Sigmoid colon (tissue), 7 donors: ENCODE results near the gene DOK5. TPM values are rescaled to one million over a fixed set of nuclear protein-coding genes. Genes with fewer than 3 reads are reported as not detected.

Source experiments
- DNase-seq: peaks from one replicate; pipeline ENCODE4 v3.0.0-alpha.2; 2019
- H3K27ac ChIP-seq, 4 donors: fragments of 200-600 bp; sonication (generic); one replicate each; pipeline ENCODE4 v1.5.1; 2016 to 2019; ENCODE audit warnings: mild to moderate bottlenecking in 1 of 4
- H3K27me3 ChIP-seq, 3 donors: fragments of 200-600 bp; sonication (generic); one replicate each; pipeline ENCODE4 v1.5.1; 2019; ENCODE audit warnings: mild to moderate bottlenecking in 1 of 3
- H3K36me3 ChIP-seq, 4 donors: fragments of 200-600 bp; sonication (generic); one replicate each; pipeline ENCODE4 v1.5.1; 2016 to 2019
- H3K4me1 ChIP-seq, 4 donors: fragments of 200-600 bp; sonication (generic); one replicate each; pipeline ENCODE4 v1.5.1; 2017 to 2019
- H3K4me3 ChIP-seq, 4 donors: fragments of 200-600 bp; sonication (generic); one replicate each; pipeline ENCODE4 v1.5.1; 2017 to 2019; ENCODE audit warnings: mild to moderate bottlenecking in 2 of 4, moderate library complexity in 1 of 4
- H3K9me3 ChIP-seq, 4 donors: fragments of 200-600 bp in 3 of 4; sonication (generic) in 3 of 4; one replicate each; pipeline versions ENCODE4 v1.5.1 to v1.6.1; 2013 to 2019
- CTCF ChIP-seq, 4 experiments: fragments of 450-650 bp in 3 of 4; fragments of 200-600 bp in 1 of 4; IDR thresholded peaks; one replicate each; pipeline ENCODE4 v1.5.1; 2016 to 2019; ENCODE audit warnings: antibody characterized with exemption in 4 of 4, mild to moderate bottlenecking in 3 of 4, moderate library complexity in 2 of 4
- EP300 ChIP-seq, 4 donors: sonication (generic); formaldehyde crosslinking; IDR thresholded peaks; one replicate each; pipeline ENCODE4 v1.6.1; 2017; ENCODE audit warnings: antibody characterized with exemption in 4 of 4
- POLR2A ChIP-seq, 2 donors: fragments of 450-650 bp; IDR thresholded peaks; one replicate each; pipeline ENCODE4 v1.6.1; 2016; ENCODE audit warnings: antibody characterized with exemption in 2 of 2, mild to moderate bottlenecking in 2 of 2, moderate library complexity in 2 of 2
- POLR2AphosphoS5 ChIP-seq, 4 donors: sonication (generic); formaldehyde crosslinking; IDR thresholded peaks; one replicate each; pipeline ENCODE4 v1.6.1; 2017; ENCODE audit warnings: antibody characterized with exemption in 4 of 4
- WGBS, 2 donors: extraction: QIAGEN DNeasy Blood & Tissue Kit; methylation state at CpG; one replicate each; pipeline ENCODE4 v1.1.7; 2013; 5-methylcytosine and 5-hydroxymethylcytosine counted together
- intact Hi-C: fragments of 100-400 bp; cut with DNase I; formaldehyde crosslinking; loops from one replicate; pipeline ENCODE4 v1.15.1; 2023
- polyA plus RNA-seq, 3 donors: library from polyadenylated mRNA; stranded (reverse); fragments of 200-250 nt; gene quantifications; one replicate each; pipeline ENCODE4 v1.2.3, GENCODE V29; 2013
- total RNA-seq, 4 donors: library from RNA; depleted of rRNA; stranded (reverse); fragments of >200 nt; gene quantifications; one replicate each; pipeline ENCODE4 v1.1.0, GENCODE V29; 2016
- donor health status: healthy with polysubstance abuse.
- donor health status: Bipolar disorder and iron deficiency.
- donor health status: healthy.

Gene DOK5
- total and polyA plus RNA-seq, 7 donors: 0.32 to 5.0 (median 1.7) TPM; not detected in 1

DNA sequence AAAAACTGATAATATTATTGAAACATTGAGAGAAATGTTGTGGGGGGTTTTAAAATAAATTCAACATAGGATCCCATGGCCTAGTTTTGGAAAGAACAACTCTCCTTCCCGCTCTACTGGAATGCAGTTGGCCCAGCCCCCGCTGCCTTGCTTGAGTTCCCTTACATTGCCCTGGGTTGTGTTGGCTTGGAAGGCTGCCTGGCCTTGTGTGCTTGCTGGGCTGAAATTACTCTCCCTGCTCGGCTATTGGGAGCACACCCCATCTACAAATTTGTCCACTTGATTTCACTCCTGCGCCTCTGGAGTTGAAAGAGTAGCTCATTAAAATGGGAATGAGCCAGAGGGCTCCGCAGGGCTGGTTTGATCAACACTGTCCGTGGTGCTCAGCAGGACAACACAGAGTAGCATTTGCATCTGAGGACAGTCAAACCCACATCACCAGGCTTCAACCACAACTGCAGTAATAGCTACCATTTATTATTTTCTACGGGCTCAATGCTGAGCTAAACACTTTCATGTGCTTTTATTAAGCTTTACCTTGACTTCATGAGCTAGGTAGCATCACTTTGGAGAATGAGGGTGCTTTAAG lies 35.2 kb downstream of the DOK5 start:
- no peak for TF ChIP-seq CTCF (IDR thresholded peaks at IDR 0.05)
- TF ChIP-seq POLR2AphosphoS5 (IDR thresholded peaks at IDR 0.05): no peak
- no peak for TF ChIP-seq POLR2A (IDR thresholded peaks at IDR 0.05)
- TF ChIP-seq EP300 (IDR thresholded peaks at IDR 0.05): no peak
- WGBS, 2 donors: 60 to 65% methylated on average over 7 of the region's 7 CpGs
- DNase-seq: no peak

GRCh38 chr20:54512694-54513093 lies 37.3 kb downstream of the DOK5 start:
- H3K4me3 ChIP-seq: no peak overlapping the region
- no peak for DNase-seq
- no peaks in the 10 kb centered on the region for H3K4me1 ChIP-seq
- H3K9me3 ChIP-seq: no peaks in the 10 kb centered on the region
- no peaks in the 10 kb centered on the region for H3K36me3 ChIP-seq
- intact Hi-C loops: no loop called here
- no peak for TF ChIP-seq POLR2AphosphoS5 (IDR thresholded peaks at IDR 0.05)
- H3K27ac ChIP-seq: no peak overlapping the region
- H3K27me3 ChIP-seq: no peaks in the 10 kb centered on the region
- 67 to 77% methylated on average over 4 of the region's 4 CpGs for WGBS, 2 donors

More for the DNA sequence above, 35.2 kb downstream of the DOK5 start:
- Histone ChIP-seq H3K4me3 (no peak overlapping the region), H3K36me3 (no peaks in the 10 kb centered on the region), H3K27me3 (no peaks in the 10 kb centered on the region), H3K9me3 (no peaks in the 10 kb centered on the region), H3K4me1 (no peaks in the 10 kb centered on the region), H3K27ac (no peak overlapping the region)
- intact Hi-C loops: no loop called here

DNA sequence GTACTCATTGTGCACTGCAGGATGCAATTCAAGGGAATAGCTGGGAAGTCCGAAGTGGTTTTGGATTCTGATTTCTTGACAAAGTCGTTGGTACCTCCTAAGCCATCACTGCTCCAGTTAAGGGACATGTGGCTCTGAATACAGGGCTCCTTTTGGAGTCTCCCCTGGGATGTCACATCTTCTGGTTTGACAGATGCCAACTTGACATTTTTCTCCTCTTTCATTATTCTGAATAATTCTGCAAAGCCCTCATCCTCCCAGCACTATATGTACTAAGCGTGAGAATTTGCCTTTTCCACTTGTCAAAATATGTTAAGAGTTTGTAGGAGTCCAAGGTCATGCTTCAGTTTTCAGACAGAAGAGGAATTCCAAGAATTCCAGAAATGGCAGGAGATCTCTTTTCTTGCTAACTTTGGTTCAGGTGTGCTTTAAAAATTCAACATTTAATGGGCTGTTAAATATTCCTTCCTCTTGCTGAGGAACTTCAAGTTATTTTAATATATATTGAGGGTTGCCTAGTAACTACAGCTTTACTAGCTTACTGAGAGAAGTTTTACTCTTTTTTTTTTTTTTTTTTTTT lies 38.7 kb downstream of the DOK5 start:
- H3K4me1 ChIP-seq: no peaks in the 10 kb centered on the region
- DNase-seq: no peak
- H3K36me3 ChIP-seq: no peaks in the 10 kb centered on the region
- no peak overlapping the region for H3K27ac ChIP-seq
- no peak overlapping the region for H3K4me3 ChIP-seq
- TF ChIP-seq CTCF (IDR thresholded peaks at IDR 0.05) (no peak), EP300 (IDR thresholded peaks at IDR 0.05) (no peak), POLR2AphosphoS5 (IDR thresholded peaks at IDR 0.05) (no peak), POLR2A (IDR thresholded peaks at IDR 0.05) (no peak)
- WGBS, 2 donors: 38 to 65% methylated on average over 3 of the region's 3 CpGs
- intact Hi-C loops: no loop called here
- H3K27me3 ChIP-seq: no peaks in the 10 kb centered on the region
- no peaks in the 10 kb centered on the region for H3K9me3 ChIP-seq

DNA sequence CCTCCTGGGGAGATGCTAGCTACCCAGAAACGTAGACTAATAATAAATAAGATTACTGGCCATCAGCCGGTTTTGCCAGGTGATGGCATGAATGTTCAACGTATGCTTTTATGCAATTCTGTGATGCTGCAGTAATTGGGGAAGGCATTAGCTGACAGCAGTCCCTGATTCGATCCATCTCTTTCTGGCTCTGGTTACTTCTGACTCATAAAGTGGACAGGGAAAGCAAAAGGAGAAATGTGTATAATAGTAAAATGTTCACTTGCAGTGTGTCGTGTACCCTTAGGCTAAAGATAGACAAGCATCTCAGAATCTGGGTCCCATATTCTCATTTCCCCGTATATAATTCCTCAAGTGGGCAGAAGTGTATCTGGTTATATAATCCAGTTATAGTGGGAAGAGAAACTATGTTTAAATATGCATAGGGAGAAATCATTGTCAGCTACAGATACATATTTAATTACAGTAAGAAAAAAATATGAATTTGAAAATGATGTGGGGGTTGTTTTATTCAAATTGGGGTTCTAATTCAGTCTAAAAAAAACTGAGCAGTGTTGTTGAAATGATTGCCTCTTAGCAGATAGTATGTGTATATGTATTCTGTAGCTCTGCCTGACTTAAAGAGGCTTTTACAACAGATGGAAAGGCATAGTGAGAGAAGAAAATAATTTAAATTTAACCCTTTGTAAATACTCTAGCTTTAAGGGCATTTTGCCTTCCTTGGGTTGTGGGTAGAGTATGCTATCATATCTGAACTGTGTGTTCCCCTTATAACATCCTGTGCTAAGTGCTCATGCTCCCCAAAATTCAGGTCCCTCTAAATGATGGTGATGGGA lies 40.6 kb downstream of the DOK5 start:
- 73 to 78% methylated on average over 6 of the region's 6 CpGs for WGBS, 2 donors
- intact Hi-C loops: no loop called here

More for the DNA sequence above, 40.6 kb downstream of the DOK5 start:
- Histone ChIP-seq H3K9me3 (no peaks in the 10 kb centered on the region), H3K36me3 (no peaks in the 10 kb centered on the region), H3K27me3 (no peaks in the 10 kb centered on the region), H3K27ac (no peak overlapping the region), H3K4me1 (no peaks in the 10 kb centered on the region), H3K4me3 (no peak overlapping the region)
- TF ChIP-seq EP300 (IDR thresholded peaks at IDR 0.05): no peak
- TF ChIP-seq CTCF (IDR thresholded peaks at IDR 0.05): no peak
- TF ChIP-seq POLR2A (IDR thresholded peaks at IDR 0.05): no peak
- TF ChIP-seq POLR2AphosphoS5 (IDR thresholded peaks at IDR 0.05): no peak
- DNase-seq: no peak
